ENCODE results near the gene CNPY4. TPM values are rescaled to one million over a fixed set of nuclear protein-coding genes. Genes with fewer than 3 reads are reported as not detected.

The CNPY4 gene
- total RNA-seq, 1 donor, result 25.0 TPM

DNA sequence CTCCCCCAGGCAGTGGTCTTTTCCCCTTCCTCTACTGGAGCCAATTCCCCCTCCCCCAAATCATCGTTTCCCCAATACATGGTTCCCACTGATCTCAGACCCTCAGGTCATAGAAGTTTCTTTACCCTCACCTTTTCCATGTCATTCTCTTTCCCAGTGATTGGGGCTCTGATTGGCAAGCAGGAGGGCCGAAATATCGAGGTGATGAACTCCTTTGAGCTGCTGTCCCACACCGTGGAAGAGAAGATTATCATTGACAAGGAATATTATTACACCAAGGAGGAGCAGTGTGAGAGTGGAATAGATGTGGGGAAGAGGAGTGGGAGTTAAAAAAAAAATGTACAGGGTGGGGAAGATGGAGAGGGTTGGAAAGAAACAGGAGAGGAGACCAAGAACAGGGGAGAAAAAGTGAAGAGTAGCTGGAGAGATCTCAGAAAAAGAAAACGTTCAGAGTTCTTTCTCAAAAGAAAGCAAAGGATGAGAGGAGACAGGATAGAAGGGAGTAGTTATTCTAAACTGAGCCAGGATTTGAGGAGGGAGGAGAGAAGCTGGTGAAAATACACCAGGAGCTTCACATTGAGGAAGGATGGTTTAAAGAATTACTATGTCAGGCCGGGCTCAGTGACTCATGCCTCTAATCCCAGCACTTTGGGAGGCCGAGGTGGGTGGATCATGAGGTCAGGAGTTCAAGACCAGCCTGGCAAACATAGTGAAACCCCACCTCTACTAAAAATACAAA lies 29.8 kb upstream of the CNPY4 start:
- peak overlapping the region; percentile 86 for H3K4me2 ChIP-seq (ENCODE audit: insufficient read depth, low read length)
- H3K9me3 ChIP-seq (ENCODE audit: low read depth, low read length), result no peaks in the 10 kb centered on the region
- peak overlapping the region; percentile 93 for H2AFZ ChIP-seq (ENCODE audit: low read length)
- H3K4me1 ChIP-seq (ENCODE audit: insufficient read depth, low read length), result peaks cover 31% of the 10 kb centered on the region
- peaks cover 7% of the 10 kb centered on the region for H4K20me1 ChIP-seq (ENCODE audit: insufficient read depth, low read length)
- H3K36me3 ChIP-seq (ENCODE audit: insufficient read depth, low read length), result peaks cover 45% of the 10 kb centered on the region
- H3K27ac ChIP-seq (ENCODE audit: low read depth, low read length), result peak overlapping the region; percentile 84
- H3K4me3 ChIP-seq (ENCODE audit: insufficient read depth, low read length), result peak overlapping the region; percentile 92
- H3K27me3 ChIP-seq (ENCODE audit: insufficient read depth, low read length), result no peaks in the 10 kb centered on the region
- peaks cover 37% of the 10 kb centered on the region for H3K79me2 ChIP-seq (ENCODE audit: insufficient read depth, low read length)
- DNase-seq (ENCODE audit: insufficient read length, low spot score, missing footprints), result no peak
- TF ChIP-seq, protein P1, sequence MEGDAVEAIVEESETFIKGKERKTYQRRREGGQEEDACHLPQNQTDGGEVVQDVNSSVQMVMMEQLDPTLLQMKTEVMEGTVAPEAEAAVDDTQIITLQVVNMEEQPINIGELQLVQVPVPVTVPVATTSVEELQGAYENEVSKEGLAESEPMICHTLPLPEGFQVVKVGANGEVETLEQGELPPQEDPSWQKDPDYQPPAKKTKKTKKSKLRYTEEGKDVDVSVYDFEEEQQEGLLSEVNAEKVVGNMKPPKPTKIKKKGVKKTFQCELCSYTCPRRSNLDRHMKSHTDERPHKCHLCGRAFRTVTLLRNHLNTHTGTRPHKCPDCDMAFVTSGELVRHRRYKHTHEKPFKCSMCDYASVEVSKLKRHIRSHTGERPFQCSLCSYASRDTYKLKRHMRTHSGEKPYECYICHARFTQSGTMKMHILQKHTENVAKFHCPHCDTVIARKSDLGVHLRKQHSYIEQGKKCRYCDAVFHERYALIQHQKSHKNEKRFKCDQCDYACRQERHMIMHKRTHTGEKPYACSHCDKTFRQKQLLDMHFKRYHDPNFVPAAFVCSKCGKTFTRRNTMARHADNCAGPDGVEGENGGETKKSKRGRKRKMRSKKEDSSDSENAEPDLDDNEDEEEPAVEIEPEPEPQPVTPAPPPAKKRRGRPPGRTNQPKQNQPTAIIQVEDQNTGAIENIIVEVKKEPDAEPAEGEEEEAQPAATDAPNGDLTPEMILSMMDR (IDR thresholded peaks at IDR 0.05; ENCODE audit: extremely low read depth, low read depth, low read length), result no peak

DNA sequence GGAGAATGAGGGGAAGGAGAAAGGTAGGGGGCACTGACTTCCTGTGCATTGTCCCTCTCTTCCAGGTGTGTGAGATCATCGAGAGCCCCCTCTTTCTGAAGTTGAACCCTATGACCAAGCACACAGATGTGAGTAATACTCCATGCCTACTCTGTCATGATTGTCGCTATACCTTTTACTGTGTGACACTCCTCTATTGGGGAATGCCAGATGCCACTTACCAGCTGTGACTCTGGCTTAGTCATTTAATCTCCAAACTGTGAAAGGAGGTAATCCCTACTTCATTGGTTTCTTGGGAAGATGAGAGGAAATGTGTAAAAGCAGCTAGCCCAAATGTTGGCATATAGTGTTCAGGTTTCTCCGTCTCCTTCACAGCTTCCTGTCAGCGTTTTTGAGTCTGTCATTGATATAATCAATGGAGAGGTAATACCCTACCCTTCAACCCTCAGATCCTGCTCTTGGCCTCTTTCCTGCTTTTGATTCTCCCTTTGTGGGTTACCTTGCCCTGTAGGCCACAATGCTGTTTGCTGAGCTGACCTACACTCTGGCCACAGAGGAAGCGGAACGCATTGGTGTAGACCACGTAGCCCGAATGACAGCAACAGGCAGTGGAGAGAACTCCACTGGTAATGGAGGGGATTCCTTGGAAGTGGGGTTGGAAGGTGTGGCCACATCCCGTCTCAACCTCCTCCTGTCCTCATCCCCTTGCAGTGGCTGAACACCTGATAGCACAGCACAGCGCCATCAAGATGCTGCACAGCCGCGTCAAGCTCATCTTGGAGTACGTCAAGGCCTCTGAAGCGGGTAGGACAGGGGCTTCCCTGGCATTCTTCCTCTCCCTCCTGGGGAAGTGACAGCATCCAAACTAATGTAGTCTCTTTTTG lies 28.7 kb upstream of the CNPY4 start:
- peaks cover 7% of the 10 kb centered on the region for H4K20me1 ChIP-seq (ENCODE audit: insufficient read depth, low read length)
- H3K36me3 ChIP-seq (ENCODE audit: insufficient read depth, low read length), result peaks cover 56% of the 10 kb centered on the region
- H3K4me1 ChIP-seq (ENCODE audit: insufficient read depth, low read length), result peaks cover 31% of the 10 kb centered on the region
- H3K27ac ChIP-seq (ENCODE audit: low read depth, low read length), result peak overlapping the region; percentile 84
- peak overlapping the region; percentile 1 for H3K4me2 ChIP-seq (ENCODE audit: insufficient read depth, low read length)
- H3K9me3 ChIP-seq (ENCODE audit: low read depth, low read length), result no peaks in the 10 kb centered on the region
- TF ChIP-seq, protein P1 (IDR thresholded peaks at IDR 0.05; ENCODE audit: extremely low read depth, low read depth, low read length), result no peak
- no peak overlapping the region for H2AFZ ChIP-seq (ENCODE audit: low read length)
- no peaks in the 10 kb centered on the region for H3K27me3 ChIP-seq (ENCODE audit: insufficient read depth, low read length)
- no peak for DNase-seq (ENCODE audit: insufficient read length, low spot score, missing footprints)
- H3K79me2 ChIP-seq (ENCODE audit: insufficient read depth, low read length), result peaks cover 41% of the 10 kb centered on the region
- no peak overlapping the region for H3K4me3 ChIP-seq (ENCODE audit: insufficient read depth, low read length)

DNA sequence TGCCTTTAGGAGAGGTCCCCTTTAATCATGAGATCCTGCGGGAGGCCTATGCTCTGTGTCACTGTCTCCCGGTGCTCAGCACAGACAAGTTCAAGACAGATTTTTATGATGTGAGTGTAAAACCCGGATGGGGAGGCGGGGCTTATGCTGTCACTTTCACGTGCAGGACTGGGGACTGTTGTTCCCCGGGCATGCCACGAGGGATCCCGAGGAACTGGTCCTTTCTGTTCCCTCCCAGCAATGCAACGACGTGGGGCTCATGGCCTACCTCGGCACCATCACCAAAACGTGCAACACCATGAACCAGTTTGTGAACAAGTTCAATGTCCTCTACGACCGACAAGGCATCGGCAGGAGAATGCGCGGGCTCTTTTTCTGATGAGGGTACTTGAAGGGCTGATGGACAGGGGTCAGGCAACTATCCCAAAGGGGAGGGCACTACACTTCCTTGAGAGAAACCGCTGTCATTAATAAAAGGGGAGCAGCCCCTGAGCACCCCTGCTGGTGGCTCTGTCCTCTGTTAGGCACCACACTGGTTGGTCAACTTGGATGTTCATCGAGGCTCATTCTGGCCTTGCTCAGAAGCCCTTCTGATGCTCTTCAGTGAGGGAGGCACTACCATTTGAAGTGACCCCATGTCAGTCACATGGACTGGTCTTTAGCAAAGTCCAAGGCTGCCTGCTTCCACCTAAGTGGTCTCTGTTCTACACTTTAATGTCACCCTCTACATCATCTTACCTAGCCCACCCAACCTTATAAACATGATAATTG lies 27.8 kb upstream of the CNPY4 start:
- no peaks in the 10 kb centered on the region for H3K27me3 ChIP-seq (ENCODE audit: insufficient read depth, low read length)
- H3K36me3 ChIP-seq (ENCODE audit: insufficient read depth, low read length), result peaks cover 64% of the 10 kb centered on the region
- no peaks in the 10 kb centered on the region for H3K9me3 ChIP-seq (ENCODE audit: low read depth, low read length)
- TF ChIP-seq, protein P1 (IDR thresholded peaks at IDR 0.05; ENCODE audit: extremely low read depth, low read depth, low read length), result peak; percentile 9
- no peak overlapping the region for H3K4me3 ChIP-seq (ENCODE audit: insufficient read depth, low read length)
- no peak overlapping the region for H3K4me2 ChIP-seq (ENCODE audit: insufficient read depth, low read length)
- peaks cover 41% of the 10 kb centered on the region for H3K79me2 ChIP-seq (ENCODE audit: insufficient read depth, low read length)
- peak overlapping the region; percentile 84 for H3K27ac ChIP-seq (ENCODE audit: low read depth, low read length)
- peaks cover 7% of the 10 kb centered on the region for H4K20me1 ChIP-seq (ENCODE audit: insufficient read depth, low read length)
- peaks cover 30% of the 10 kb centered on the region for H3K4me1 ChIP-seq (ENCODE audit: insufficient read depth, low read length)
- no peak overlapping the region for H2AFZ ChIP-seq (ENCODE audit: low read length)
- DNase-seq (ENCODE audit: insufficient read length, low spot score, missing footprints), result no peak

Measured in osteoblast (primary cell).